Measurements from ENCODE around the gene NDUFS3. TPM values are rescaled to one million over a fixed set of nuclear protein-coding genes. Genes with fewer than 3 reads are reported as not detected.

Gene NDUFS3
- polyA plus RNA-seq, 1 donor (not counting 4 experiments of a cell fraction or from before 2014, with no cell fraction given): 119 TPM

GRCh38 chr11:47533690-47534151 is 45.2 kb upstream of the NDUFS3 start:
- H4K20me1 ChIP-seq (ENCODE audit: control insufficient read depth, extremely low read depth, insufficient read depth, low read length): peaks cover 20% of the 10 kb centered on the region
- no peaks in the 10 kb centered on the region for H3K27me3 ChIP-seq (ENCODE audit: control insufficient read depth, extremely low read depth, insufficient read depth, low read length)
- H3K4me1 ChIP-seq (ENCODE audit: control insufficient read depth, extremely low read depth, insufficient read depth, low read length): peaks cover 4% of the 10 kb centered on the region
- peaks cover 4% of the 10 kb centered on the region in 2 experiments for H3K36me3 ChIP-seq (ENCODE audit: control insufficient read depth in 2 of 2, extremely low read depth in 1 of 2, insufficient read depth in 2 of 2, low read length in 2 of 2)
- H3K4me2 ChIP-seq (ENCODE audit: control insufficient read depth, extremely low read depth, insufficient read depth, low read depth, low read length): no peak overlapping the region
- H3K9ac ChIP-seq (ENCODE audit: control insufficient read depth, extremely low read depth, insufficient read depth, low read length): no peak overlapping the region
- H3K4me3 ChIP-seq (ENCODE audit: control insufficient read depth in 2 of 3, extremely low read depth in 1 of 3, insufficient read depth in 2 of 3, low read depth in 1 of 3, low read length in 3 of 3): no peak overlapping the region
- no peak for DNase-seq (ENCODE audit: low read depth, low spot score)
- FAIRE-seq: no peak
- TF ChIP-seq EZH2 (IDR thresholded peaks at IDR 0.05; ENCODE audit: low read length) (no peak), CTCF (optimal IDR thresholded peaks at IDR 0.05 in 1 of 3, IDR thresholded peaks at IDR 0.05 in 1 of 3, conservative IDR thresholded peaks at IDR 0.05 in 1 of 3; ENCODE audit: extremely low read depth in 1 of 3, insufficient read depth in 2 of 3, low read length in 3 of 3) (no peak)
- no peak overlapping the region for H2AFZ ChIP-seq (ENCODE audit: control insufficient read depth, low read length)
- dilution Hi-C loops (cut with MboI; ENCODE audit: extremely low pct_ligation_motif_present, low sequenced_read_pairs): no loop called here
- no peaks in the 10 kb centered on the region for H3K9me1 ChIP-seq (ENCODE audit: control insufficient read depth, extremely low read depth, insufficient read depth, low read length)
- H3K79me2 ChIP-seq (ENCODE audit: control insufficient read depth, insufficient read depth, low read length): peaks cover 99% of the 10 kb centered on the region
- no peaks in the 10 kb centered on the region for H3K9me3 ChIP-seq (ENCODE audit: control insufficient read depth, low read depth, low read length)
- H3K27ac ChIP-seq (ENCODE audit: control insufficient read depth, insufficient read depth, low read length): no peak overlapping the region

GRCh38 chr11:47534704-47535251 is 44.1 kb upstream of the NDUFS3 start:
- TF ChIP-seq CTCF (optimal IDR thresholded peaks at IDR 0.05 in 1 of 3, IDR thresholded peaks at IDR 0.05 in 1 of 3, conservative IDR thresholded peaks at IDR 0.05 in 1 of 3; ENCODE audit: extremely low read depth in 1 of 3, insufficient read depth in 2 of 3, low read length in 3 of 3): no peak
- no peak for TF ChIP-seq EZH2 (IDR thresholded peaks at IDR 0.05; ENCODE audit: low read length)
- H4K20me1 ChIP-seq (ENCODE audit: control insufficient read depth, extremely low read depth, insufficient read depth, low read length): peaks cover 15% of the 10 kb centered on the region
- no peak overlapping the region for H3K4me3 ChIP-seq (ENCODE audit: control insufficient read depth in 2 of 3, extremely low read depth in 1 of 3, insufficient read depth in 2 of 3, low read depth in 1 of 3, low read length in 3 of 3)
- H2AFZ ChIP-seq (ENCODE audit: control insufficient read depth, low read length): no peak overlapping the region
- no peak overlapping the region for H3K4me2 ChIP-seq (ENCODE audit: control insufficient read depth, extremely low read depth, insufficient read depth, low read depth, low read length)
- DNase-seq (ENCODE audit: low read depth, low spot score) (no peak), FAIRE-seq (no peak)
- H3K9me1 ChIP-seq (ENCODE audit: control insufficient read depth, extremely low read depth, insufficient read depth, low read length): no peaks in the 10 kb centered on the region
- dilution Hi-C loops (cut with MboI; ENCODE audit: extremely low pct_ligation_motif_present, low sequenced_read_pairs): no loop called here
- H3K4me1 ChIP-seq (ENCODE audit: control insufficient read depth, extremely low read depth, insufficient read depth, low read length): peaks cover 15% of the 10 kb centered on the region
- H3K9me3 ChIP-seq (ENCODE audit: control insufficient read depth, low read depth, low read length): no peaks in the 10 kb centered on the region
- peak overlapping the region; percentile 8 for H3K27ac ChIP-seq (ENCODE audit: control insufficient read depth, insufficient read depth, low read length)
- H3K79me2 ChIP-seq (ENCODE audit: control insufficient read depth, insufficient read depth, low read length): peaks cover 99% of the 10 kb centered on the region
- H3K27me3 ChIP-seq (ENCODE audit: control insufficient read depth, extremely low read depth, insufficient read depth, low read length): no peaks in the 10 kb centered on the region
- H3K9ac ChIP-seq (ENCODE audit: control insufficient read depth, extremely low read depth, insufficient read depth, low read length): no peak overlapping the region
- H3K36me3 ChIP-seq (ENCODE audit: control insufficient read depth in 2 of 2, extremely low read depth in 1 of 2, insufficient read depth in 2 of 2, low read length in 2 of 2): peaks cover 4% of the 10 kb centered on the region in 2 experiments
